ENCODE results near the gene GPBP1. TPM values are rescaled to one million over a fixed set of nuclear protein-coding genes. Genes with fewer than 3 reads are reported as not detected.
A peak's percentile ranks its signal among the peaks of the same experiment; 100 is the strongest.
"Not testable (repeated sequence)": the region's sequence is repeated elsewhere in the genome, so short reads cannot be mapped to it uniquely, and the experiment has no call there.

GPBP1 gene
- total and polyA plus RNA-seq, 5 donors from 2014 or later, result 88.8 to 171 (median 98.5) TPM

GRCh38 chr5:57258943-57259342 is 85.1 kb downstream of the GPBP1 start:
- Histone ChIP-seq H3K36me3 (ENCODE audit: control insufficient read depth, insufficient read depth, low read length) (peaks cover 86% of the 10 kb centered on the region), H3K4me1 (ENCODE audit: control insufficient read depth, insufficient read depth, low read length, poor library complexity, severe bottlenecking) (no peaks in the 10 kb centered on the region), H3K27me3 (ENCODE audit: control insufficient read depth, insufficient read depth, low read length) (no peaks in the 10 kb centered on the region), H3K27ac (ENCODE audit: insufficient read depth, low read length, poor library complexity, severe bottlenecking) (no peak overlapping the region), H3K9me3 (ENCODE audit: control insufficient read depth in 2 of 2, low read length in 2 of 2) (no peaks in the 10 kb centered on the region), H3K4me3 (ENCODE audit: low read depth, low read length) (no peak overlapping the region)
- Mint-ChIP-seq H3K4me3 (no peak overlapping the region), H3K36me3 (peaks cover 64% of the 10 kb centered on the region), H3K27me3 (no peaks in the 10 kb centered on the region), H3K9me3 (no peaks in the 10 kb centered on the region), H3K27ac (peak overlapping the region in 1 of 3 donors; percentile 52), H3K4me1 (peaks cover 20 to 37% (median 29%) of the 10 kb centered on the region in 4 donors)
- DNase-seq (no peak), ATAC-seq (ENCODE audit: low read depth in 2 of 2) (no peak)

- Histone ChIP-seq H3K36me3 (ENCODE audit: control insufficient read depth, insufficient read depth, low read length) (peaks cover 83% of the 10 kb centered on the region), H3K4me3 (ENCODE audit: low read depth, low read length) (no peak overlapping the region), H3K4me1 (ENCODE audit: control insufficient read depth, insufficient read depth, low read length, poor library complexity, severe bottlenecking) (no peaks in the 10 kb centered on the region), H3K27me3 (ENCODE audit: control insufficient read depth, insufficient read depth, low read length) (no peaks in the 10 kb centered on the region), H3K27ac (ENCODE audit: insufficient read depth, low read length, poor library complexity, severe bottlenecking) (peak overlapping the region; percentile 29), H3K9me3 (ENCODE audit: control insufficient read depth in 2 of 2, low read length in 2 of 2) (no peaks in the 10 kb centered on the region)
- H3K9me3 Mint-ChIP-seq, result no peaks in the 10 kb centered on the region
- no peak overlapping the region for H3K4me3 Mint-ChIP-seq
- H3K4me1 Mint-ChIP-seq, result peaks cover 20 to 37% (median 28%) of the 10 kb centered on the region in 4 donors
- peaks cover 62% of the 10 kb centered on the region for H3K36me3 Mint-ChIP-seq
- no peaks in the 10 kb centered on the region for H3K27me3 Mint-ChIP-seq
- H3K27ac Mint-ChIP-seq, result peak overlapping the region in 2 of 3 donors; percentile 3 to 14
- no peak for ATAC-seq (ENCODE audit: low read depth in 2 of 2)
- DNase-seq, result no peak
These were observed 85.8 kb downstream of the GPBP1 start for GRCh38 chr5:57259704-57260103.

- no peaks in the 10 kb centered on the region for H3K9me3 Mint-ChIP-seq
- no peak overlapping the region for H3K4me3 ChIP-seq (ENCODE audit: low read depth, low read length)
- ATAC-seq (ENCODE audit: low read depth in 2 of 2) (no peak), DNase-seq (no peak)
- H3K27ac ChIP-seq (ENCODE audit: insufficient read depth, low read length, poor library complexity, severe bottlenecking), result no peak overlapping the region
- H3K4me1 Mint-ChIP-seq, result peaks cover 8 to 23% (median 22%) of the 10 kb centered on the region in 4 donors
- H3K4me3 Mint-ChIP-seq, result no peak overlapping the region
- H3K27me3 ChIP-seq (ENCODE audit: control insufficient read depth, insufficient read depth, low read length), result no peaks in the 10 kb centered on the region
- H3K4me1 ChIP-seq (ENCODE audit: control insufficient read depth, insufficient read depth, low read length, poor library complexity, severe bottlenecking), result no peaks in the 10 kb centered on the region
- peaks cover 58% of the 10 kb centered on the region for H3K36me3 Mint-ChIP-seq
- no peak overlapping the region for H3K27ac Mint-ChIP-seq
- H3K27me3 Mint-ChIP-seq, result no peaks in the 10 kb centered on the region
- peaks cover 59% of the 10 kb centered on the region for H3K36me3 ChIP-seq (ENCODE audit: control insufficient read depth, insufficient read depth, low read length)
- no peaks in the 10 kb centered on the region for H3K9me3 ChIP-seq (ENCODE audit: control insufficient read depth in 2 of 2, low read length in 2 of 2)
These were observed 88.7 kb downstream of the GPBP1 start for GRCh38 chr5:57262541-57262940.

- Mint-ChIP-seq H3K27ac (no peak overlapping the region), H3K27me3 (peaks cover 8% of the 10 kb centered on the region), H3K36me3 (peaks cover 15% of the 10 kb centered on the region), H3K4me3 (no peak overlapping the region), H3K9me3 (no peaks in the 10 kb centered on the region), H3K4me1 (peaks cover 0 to 5% (median 0%) of the 10 kb centered on the region in 4 donors)
- H3K9me3 ChIP-seq (ENCODE audit: control insufficient read depth in 2 of 2, low read length in 2 of 2), result no peaks in the 10 kb centered on the region
- no peak overlapping the region for H3K27ac ChIP-seq (ENCODE audit: insufficient read depth, low read length, poor library complexity, severe bottlenecking)
- DNase-seq (no peak), ATAC-seq (ENCODE audit: low read depth in 2 of 2) (no peak)
- peaks cover 4% of the 10 kb centered on the region for H3K27me3 ChIP-seq (ENCODE audit: control insufficient read depth, insufficient read depth, low read length)
- H3K4me1 ChIP-seq (ENCODE audit: control insufficient read depth, insufficient read depth, low read length, poor library complexity, severe bottlenecking), result no peaks in the 10 kb centered on the region
- H3K4me3 ChIP-seq (ENCODE audit: low read depth, low read length), result no peak overlapping the region
- peaks cover 17% of the 10 kb centered on the region for H3K36me3 ChIP-seq (ENCODE audit: control insufficient read depth, insufficient read depth, low read length)
These were observed 93.9 kb downstream of the GPBP1 start for GRCh38 chr5:57267805-57268204.

- Histone ChIP-seq H3K36me3 (ENCODE audit: control insufficient read depth, insufficient read depth, low read length) (no peaks in the 10 kb centered on the region), H3K27me3 (ENCODE audit: control insufficient read depth, insufficient read depth, low read length) (peaks cover 12% of the 10 kb centered on the region), H3K4me1 (ENCODE audit: control insufficient read depth, insufficient read depth, low read length, poor library complexity, severe bottlenecking) (no peaks in the 10 kb centered on the region), H3K27ac (ENCODE audit: insufficient read depth, low read length, poor library complexity, severe bottlenecking) (no peak overlapping the region), H3K4me3 (ENCODE audit: low read depth, low read length) (no peak overlapping the region), H3K9me3 (ENCODE audit: control insufficient read depth in 2 of 2, low read length in 2 of 2) (no peaks in the 10 kb centered on the region)
- no peak overlapping the region for H3K27ac Mint-ChIP-seq
- no peak for ATAC-seq (ENCODE audit: low read depth in 2 of 2)
- DNase-seq, result no peak
- peaks cover 0 to 2% (median 0%) of the 10 kb centered on the region in 7 donors for H3K9me3 Mint-ChIP-seq
- no peak overlapping the region for H3K4me3 Mint-ChIP-seq
- H3K27me3 Mint-ChIP-seq, result peaks cover 49% of the 10 kb centered on the region
- H3K4me1 Mint-ChIP-seq, result no peaks in the 10 kb centered on the region
- no peaks in the 10 kb centered on the region for H3K36me3 Mint-ChIP-seq
These were observed 102.5 kb downstream of the GPBP1 start for GRCh38 chr5:57276353-57276752.

GRCh38 chr5:57277085-57277484 is 103.2 kb downstream of the GPBP1 start:
- Mint-ChIP-seq H3K36me3 (no peaks in the 10 kb centered on the region), H3K4me3 (no peak overlapping the region), H3K27ac (no peak overlapping the region), H3K27me3 (peaks cover 51% of the 10 kb centered on the region), H3K4me1 (no peaks in the 10 kb centered on the region), H3K9me3 (peaks cover 0 to 2% (median 0%) of the 10 kb centered on the region in 7 donors)
- H3K9me3 ChIP-seq (ENCODE audit: control insufficient read depth in 2 of 2, low read length in 2 of 2), result no peaks in the 10 kb centered on the region
- H3K36me3 ChIP-seq (ENCODE audit: control insufficient read depth, insufficient read depth, low read length), result no peaks in the 10 kb centered on the region
- peaks cover 10% of the 10 kb centered on the region for H3K27me3 ChIP-seq (ENCODE audit: control insufficient read depth, insufficient read depth, low read length)
- no peak overlapping the region for H3K4me3 ChIP-seq (ENCODE audit: low read depth, low read length)
- H3K27ac ChIP-seq (ENCODE audit: insufficient read depth, low read length, poor library complexity, severe bottlenecking), result no peak overlapping the region
- no peak for ATAC-seq (ENCODE audit: low read depth in 2 of 2)
- DNase-seq, result peak in 2 of 3 donors; percentile 5 to 38
- no peaks in the 10 kb centered on the region for H3K4me1 ChIP-seq (ENCODE audit: control insufficient read depth, insufficient read depth, low read length, poor library complexity, severe bottlenecking)

GRCh38 chr5:57280853-57281252 is 107.0 kb downstream of the GPBP1 start:
- DNase-seq, result no peak
- H3K27ac Mint-ChIP-seq, result no peak overlapping the region
- Histone ChIP-seq H3K4me1 (ENCODE audit: control insufficient read depth, insufficient read depth, low read length, poor library complexity, severe bottlenecking) (no peaks in the 10 kb centered on the region), H3K27me3 (ENCODE audit: control insufficient read depth, insufficient read depth, low read length) (peaks cover 3% of the 10 kb centered on the region), H3K27ac (ENCODE audit: insufficient read depth, low read length, poor library complexity, severe bottlenecking) (no peak overlapping the region), H3K36me3 (ENCODE audit: control insufficient read depth, insufficient read depth, low read length) (no peaks in the 10 kb centered on the region), H3K4me3 (ENCODE audit: low read depth, low read length) (no peak overlapping the region), H3K9me3 (ENCODE audit: control insufficient read depth in 2 of 2, low read length in 2 of 2) (no peaks in the 10 kb centered on the region)
- H3K27me3 Mint-ChIP-seq, result peaks cover 46% of the 10 kb centered on the region
- no peaks in the 10 kb centered on the region for H3K36me3 Mint-ChIP-seq
- peaks cover 0 to 2% (median 0%) of the 10 kb centered on the region in 4 donors for H3K4me1 Mint-ChIP-seq
- ATAC-seq (ENCODE audit: low read depth in 2 of 2), result no peak
- peaks cover 0 to 8% (median 4%) of the 10 kb centered on the region in 7 donors for H3K9me3 Mint-ChIP-seq
- H3K4me3 Mint-ChIP-seq, result no peak overlapping the region

- not testable (repeated sequence) for H3K27me3 ChIP-seq (ENCODE audit: control insufficient read depth, insufficient read depth, low read length); H3K27ac ChIP-seq (ENCODE audit: insufficient read depth, low read length, poor library complexity, severe bottlenecking); ATAC-seq (ENCODE audit: low read depth in 2 of 2); H3K4me3 ChIP-seq (ENCODE audit: low read depth, low read length); DNase-seq; H3K4me1 ChIP-seq (ENCODE audit: control insufficient read depth, insufficient read depth, low read length, poor library complexity, severe bottlenecking); H3K4me3 Mint-ChIP-seq; H3K36me3 ChIP-seq (ENCODE audit: control insufficient read depth, insufficient read depth, low read length); H3K4me1 Mint-ChIP-seq; H3K27ac Mint-ChIP-seq; H3K36me3 Mint-ChIP-seq; H3K9me3 ChIP-seq (ENCODE audit: control insufficient read depth in 2 of 2, low read length in 2 of 2); H3K9me3 Mint-ChIP-seq
- H3K27me3 Mint-ChIP-seq, result peaks cover 44% of the 10 kb centered on the region
These were observed 111.2 kb downstream of the GPBP1 start for GRCh38 chr5:57285084-57285483.

Data from CD4-positive, CD25-positive, alpha-beta regulatory T cell (primary cell).